ENCODE data around the gene CWH43. TPM values are rescaled to one million over a fixed set of nuclear protein-coding genes. Genes with fewer than 3 reads are reported as not detected.

CWH43 gene
- total and polyA plus RNA-seq, 2 of the 13 experiments (the other 11 are each of a cell fraction or from before 2014, with no cell fraction given) = not detected

GRCh38 chr4:48967631-48968030 lies 18.4 kb upstream of the CWH43 start (continued):
- TF ChIP-seq ZBTB4 (CRISPR knock-in tag; IDR thresholded peaks at IDR 0.05; ENCODE audit: borderline replicate concordance) (no peak), E2F5 (CRISPR knock-in tag; conservative IDR thresholded peaks at IDR 0.05) (no peak), SALL2 (CRISPR knock-in tag; IDR thresholded peaks at IDR 0.05) (no peak), ARNT2 (CRISPR knock-in tag; IDR thresholded peaks at IDR 0.05; ENCODE audit: low read depth) (no peak), MAX (IDR thresholded peaks at IDR 0.05) (no peak)

GRCh38 chr4:48968814-48969213 lies 17.3 kb upstream of the CWH43 start:
- in situ Hi-C loops (cut with HindIII; ENCODE audit: extremely low pct_ligation_motif_present, low pct_unique_long_range_greater_than_20kb) = no loop called here

More at GRCh38 chr4:48968814-48969213, 17.3 kb upstream of the CWH43 start:
- Histone ChIP-seq H3K9ac (ENCODE audit: insufficient read depth, low read depth, low read length) (no peak overlapping the region), H3K4me3 (replicated peaks in 1 of 3; ENCODE audit: insufficient read depth in 1 of 3, low read depth in 2 of 3, low read length in 3 of 3) (no peak overlapping the region), H3K36me3 (replicated peaks in 1 of 2; ENCODE audit: control insufficient read depth in 1 of 2, insufficient read depth in 2 of 2, low read length in 2 of 2) (no peaks in the 10 kb centered on the region), H4K20me1 (ENCODE audit: insufficient read depth, low read length) (no peaks in the 10 kb centered on the region), H3K9me3 (ENCODE audit: low read length) (no peaks in the 10 kb centered on the region), H3K79me2 (ENCODE audit: insufficient read depth, low read length) (no peaks in the 10 kb centered on the region), H3K27ac (ENCODE audit: extremely low read length, insufficient read depth, low read length) (no peak overlapping the region), H3K4me2 (ENCODE audit: low read depth, low read length) (no peak overlapping the region), H3K4me1 (ENCODE audit: insufficient read depth, low read length) (no peaks in the 10 kb centered on the region), H3K27me3 (ENCODE audit: control insufficient read depth in 1 of 2, insufficient read depth in 2 of 2, low read length in 2 of 2) (no peaks in the 10 kb centered on the region), H2AFZ (ENCODE audit: low read length) (no peak overlapping the region)
- WGBS (ENCODE audit: low lambda C conversion rate) = 7% methylated on average over 4 of the region's 4 CpGs
- CTCF ChIA-PET (ENCODE audit: low intra/inter-chr PET ratio, low total read pairs) = no interaction called here
- intact Hi-C loops (cut with micrococcal nuclease; ENCODE audit: unreplicated experiment) = loop anchor here (10.0 kb wide), 2 partner anchors 524 to 654 kb away; no protein-coding TSS in a partner anchor
- POLR2A ChIA-PET = no interaction called here
- DNase-seq (ENCODE audit: low spot score) (no peak), ATAC-seq (no peak), FAIRE-seq (no peak)
- TF ChIP-seq SAFB2 (CRISPR knock-in tag; IDR thresholded peaks at IDR 0.05; ENCODE audit: borderline replicate concordance, low read depth) (no peak), BRCA1 (CRISPR knock-in tag; IDR thresholded peaks at IDR 0.05) (no peak), TFDP2 (CRISPR knock-in tag; IDR thresholded peaks at IDR 0.05) (no peak), MAF1 (CRISPR knock-in tag; IDR thresholded peaks at IDR 0.05; ENCODE audit: borderline replicate concordance) (no peak), ZNF296 (CRISPR knock-in tag; conservative IDR thresholded peaks at IDR 0.05) (no peak), NFE2 (CRISPR knock-in tag; IDR thresholded peaks at IDR 0.05) (no peak), WIZ (CRISPR knock-in tag; IDR thresholded peaks at IDR 0.05) (no peak), KLF12 (CRISPR knock-in tag; IDR thresholded peaks at IDR 0.05; ENCODE audit: borderline replicate concordance) (no peak), TOPORS (CRISPR knock-in tag; IDR thresholded peaks at IDR 0.05) (no peak)
- BruUV-seq (replicated peaks) = no TSS peak

Measured in HepG2 (cell line).